K562 (cell line): Measurements from ENCODE around the gene ABLIM2. TPM values are rescaled to one million over a fixed set of nuclear protein-coding genes. Genes with fewer than 3 reads are reported as not detected.

Experiments used
- ATAC-seq: fragments of 200-7000 bp; cut with Tn5 transposase; 3 replicates; pipeline ENCODE4 v1.9.1; 2020; ENCODE audit warnings: moderate library complexity
- BruUV-seq: library from RNA; stranded (reverse); fragments of 400-500 nt; replicated peaks from 2 replicates; lab custom pipeline; 2021; lab: Mats Ljungman, UMichigan
- CTCF ChIA-PET: fragments of 300-600 bp; formaldehyde crosslinking; extraction: SDS; loops from one replicate; lab custom pipeline; 2021; ENCODE audit warnings: low intra/inter-chr PET ratio; lab: Yijun Ruan, JAX
- POLR2A ChIA-PET: fragments of 300-600, 350-650 bp; sonication (Branson Sonifier 250); formaldehyde crosslinking; extraction: SDS; loops from one replicate; lab custom pipeline; 2021; ENCODE audit warnings: antibody characterized with exemption, inconsistent platforms; lab: Yijun Ruan, JAX
- DNase-seq, 4 experiments: peaks; one replicate each; pipeline versions ENCODE4 v3.0.0 to v3.0.0-alpha.2; 2011 to 2018; ENCODE audit warnings: low spot score in 3 of 4, mixed read lengths in 3 of 4; ENCODE audit errors: extremely low read depth in 1 of 4
- FAIRE-seq: peaks from 2 replicates; lab custom pipeline; 2011; peaks lifted over from hg19 to GRCh38; lab: Jason Lieb, UNC
- H2AFZ ChIP-seq: 2 replicates; pipeline ENCODE4 v1.6.0; 2011; ENCODE audit warnings: low read depth, low read length, control low read depth, inconsistent platforms
- H3K27ac ChIP-seq: fragments of 200-600 bp; 3 replicates; pipeline ENCODE4 v1.8.0; 2011; ENCODE audit warnings: low read depth, mild to moderate bottlenecking, control low read depth, inconsistent platforms, low read length, moderate library complexity, mixed read lengths; ENCODE audit errors: extremely low read depth
- H3K27me3 ChIP-seq, 2 experiments: fragments of 300-600 bp in 1 of 2; 2 replicates in 1 of 2; 3 replicates in 1 of 2; pipeline versions ENCODE4 v1.6.0 to v1.8.0; 2011; ENCODE audit warnings: inconsistent platforms in 2 of 2, low read length in 2 of 2, mild to moderate bottlenecking in 1 of 2, mixed read lengths in 1 of 2, moderate library complexity in 1 of 2; ENCODE audit not compliant: control insufficient read depth in 2 of 2, insufficient read depth in 2 of 2
- H3K36me3 ChIP-seq: fragments of 300-600 bp; 3 replicates; pipeline ENCODE4 v1.8.0; 2011; ENCODE audit warnings: mild to moderate bottlenecking, low read length, inconsistent platforms; ENCODE audit not compliant: control insufficient read depth, insufficient read depth
- H3K4me1 ChIP-seq, 2 experiments: fragments of 200-600 bp in 1 of 2; replicated peaks in 1 of 2; 2 replicates in 1 of 2; 3 replicates in 1 of 2; pipeline versions ENCODE4 v1.5.1 to v1.8.0; 2011; ENCODE audit warnings: inconsistent platforms in 2 of 2, low read length in 2 of 2, mild to moderate bottlenecking in 1 of 2, mixed read lengths in 1 of 2, moderate library complexity in 1 of 2; ENCODE audit not compliant: control insufficient read depth in 2 of 2, insufficient read depth in 2 of 2
- H3K4me2 ChIP-seq: 2 replicates; pipeline ENCODE4 v1.6.1; 2011; ENCODE audit warnings: low read length, control low read depth, inconsistent platforms, mixed read lengths; ENCODE audit not compliant: insufficient read depth
- H3K4me3 ChIP-seq: fragments of 200-600 bp; sonication (generic), shearing (Covaris generic); 2 replicates; pipeline ENCODE4 v1.5.1; 2016; ENCODE audit warnings: control low read depth, inconsistent platforms
- H3K79me2 ChIP-seq: fragments of 200-600 bp; 3 replicates; pipeline ENCODE4 v1.8.0; 2011; ENCODE audit warnings: low read length, inconsistent platforms; ENCODE audit not compliant: control insufficient read depth, insufficient read depth
- H3K9ac ChIP-seq, 2 experiments: 2 replicates each; pipeline versions ENCODE4 v1.6.0 to v1.6.1; 2011; ENCODE audit warnings: low read depth in 2 of 2, low read length in 2 of 2, control low read depth in 1 of 2, inconsistent platforms in 1 of 2, mild to moderate bottlenecking in 1 of 2, mixed read lengths in 1 of 2; ENCODE audit not compliant: insufficient read depth in 1 of 2
- H3K9me1 ChIP-seq: one replicate; pipeline ENCODE4 v1.6.0; 2011; ENCODE audit warnings: inconsistent platforms, mild to moderate bottlenecking, low read length, moderate library complexity; ENCODE audit not compliant: control insufficient read depth, insufficient read depth
- H3K9me3 ChIP-seq: replicated peaks from 2 replicates; pipeline ENCODE4 v1.5.1; 2011; ENCODE audit warnings: low read depth, low read length, inconsistent platforms; ENCODE audit not compliant: control insufficient read depth, insufficient read depth
- H4K20me1 ChIP-seq: replicated peaks from 2 replicates; pipeline ENCODE4 v1.6.1; 2011; ENCODE audit warnings: low read length, inconsistent platforms, mixed read lengths; ENCODE audit not compliant: control insufficient read depth, insufficient read depth
- ARID1B ChIP-seq: fragments of 450-650 bp; IDR thresholded peaks from 2 replicates; pipeline ENCODE4 v1.6.1; 2016; ENCODE audit warnings: antibody characterized with exemption, mild to moderate bottlenecking, inconsistent platforms
- BRF2 ChIP-seq: IDR thresholded peaks from 3 replicates; pipeline ENCODE4 v1.6.1; 2011; ENCODE audit warnings: borderline replicate concordance, mild to moderate bottlenecking; ENCODE audit not compliant: insufficient read length, insufficient read depth
- FOXA1 ChIP-seq: fragments of 450-650 bp; IDR thresholded peaks from 2 replicates; pipeline ENCODE4 v1.6.1; 2016; ENCODE audit warnings: mild to moderate bottlenecking, borderline replicate concordance
- HNRNPK ChIP-seq: fragments of 200-400 bp; formaldehyde crosslinking; IDR thresholded peaks from one replicate; pipeline ENCODE4 v1.6.1; 2018; ENCODE audit warnings: mild to moderate bottlenecking, low read depth, low read length; ENCODE audit not compliant: poor library complexity, severe bottlenecking
- KHSRP ChIP-seq: fragments of 450-650 bp; IDR thresholded peaks from 2 replicates; pipeline ENCODE4 v1.6.1; 2017
- MIER1 ChIP-seq: fragments of 450-650 bp; IDR thresholded peaks from 2 replicates; pipeline ENCODE4 v1.6.1; 2016; ENCODE audit warnings: antibody characterized with exemption, mild to moderate bottlenecking, low read depth
- PML ChIP-seq: IDR thresholded peaks from 2 replicates; pipeline ENCODE4 v1.6.1; 2012; ENCODE audit warnings: low read length, inconsistent platforms
- POLR3G ChIP-seq: IDR thresholded peaks from 2 replicates; pipeline ENCODE4 v1.6.1; 2011; ENCODE audit not compliant: insufficient read length, insufficient replicate concordance; ENCODE audit errors: extremely low read depth
- PRDM10 ChIP-seq: fragments of 450-650 bp; IDR thresholded peaks from 2 replicates; pipeline ENCODE4 v1.6.1; 2018; ENCODE audit not compliant: partially characterized antibody
- RBM25 ChIP-seq: fragments of 200-400 bp; formaldehyde crosslinking; IDR thresholded peaks from 2 replicates; pipeline ENCODE4 v1.6.1; 2018; ENCODE audit warnings: low read length, low read depth, moderate library complexity; ENCODE audit not compliant: severe bottlenecking
- SAFB ChIP-seq: fragments of 200-400 bp; formaldehyde crosslinking; IDR thresholded peaks from 2 replicates; pipeline ENCODE4 v1.6.1; 2017; ENCODE audit warnings: low read depth, low read length, borderline replicate concordance
- SMARCA5 ChIP-seq: fragments of 450-650 bp; IDR thresholded peaks from 2 replicates; pipeline ENCODE4 v1.6.1; 2016
- SMC3 ChIP-seq: conservative IDR thresholded peaks from 2 replicates; pipeline ENCODE4 v1.6.1; 2011; ENCODE audit warnings: low read depth, low read length, improper control_type of control experiment; ENCODE audit not compliant: insufficient read depth
- TGIF2 ChIP-seq: sonication (generic); formaldehyde crosslinking; IDR thresholded peaks from 2 replicates; pipeline ENCODE4 v1.8.1; 2022; ENCODE audit warnings: mild to moderate bottlenecking, missing genetic modification reagents, moderate library complexity
- ZNF197 ChIP-seq: fragments of 200-800 bp; sonication (Bioruptor generic); IDR thresholded peaks from 2 replicates; pipeline ENCODE4 v1.6.1; 2016; ENCODE audit warnings: low read depth, missing genetic modification characterization, missing compliant biosample characterization
- ZNF354B ChIP-seq: fragments of 250-450 bp; sonication (Bioruptor Pico); IDR thresholded peaks from 2 replicates; pipeline ENCODE4 v1.4.0; 2020
- ZNF764 ChIP-seq: fragments of 250-450 bp; sonication (Bioruptor Pico); IDR thresholded peaks from 2 replicates; pipeline ENCODE4 v1.4.0; 2020; ENCODE audit warnings: low read depth, mild to moderate bottlenecking, moderate library complexity
- WGBS: fragments of 100-300 bp; shearing (Covaris generic); methylation state at CpG from one replicate; pipeline ENCODE4 v1.1.6; 2016; ENCODE audit warnings: low coverage, mixed read lengths; ENCODE audit not compliant: insufficient coverage; ENCODE audit errors: missing lambda C conversion rate; 5-methylcytosine and 5-hydroxymethylcytosine counted together
- in situ Hi-C: fragments of 300-500 bp; cut with MboI; formaldehyde crosslinking; loops from 4 replicates; pipeline ENCODE4 v1.15.0; 2018; ENCODE audit warnings: inconsistent platforms, mixed read lengths
- intact Hi-C: fragments of 100-400 bp; cut with micrococcal nuclease; formaldehyde crosslinking; loops from 2 replicates; pipeline ENCODE4 v1.14.2; 2022
- polyA plus RNA-seq, 8 experiments: library from polyadenylated mRNA; depleted of rRNA in 4 of 8; stranded (reverse) in 5 of 8; unstranded in 3 of 8; fragments of >200 nt; fragmentation: Nextera tagmentation in 2 of 8; fragmentation: Illumina TruSeq in 1 of 8; extraction: Ambion mirVana in 2 of 8; extraction: Trizol in 1 of 8; gene quantifications; 2 replicates each; pipeline versions ENCODE4 v1.2.1 to v1.2.3, GENCODE V29; 2011 to 2014; ENCODE audit warnings: inconsistent platforms in 1 of 8, missing spikeins in 1 of 8
- total RNA-seq, 7 experiments: library from RNA; depleted of rRNA in 6 of 7; stranded (reverse); fragments of >200 nt in 6 of 7; fragmentation: Illumina TruSeq in 2 of 7; extraction: Trizol in 2 of 7; gene quantifications; 2 replicates each; pipeline versions ENCODE4 v1.2.1 to v1.2.3, GENCODE V29; 2011 to 2021; ENCODE audit warnings: low replicate concordance in 1 of 7

Gene ABLIM2
- total and polyA plus RNA-seq, 9 of the 15 experiments (the other 6 are each of a cell fraction or from before 2014, with no cell fraction given), result not detected

GRCh38 chr4:7955393-7955792 is 203.2 kb downstream of the ABLIM2 start:
- Histone ChIP-seq H3K4me3 (no peak overlapping the region), H3K4me1 (no peaks in the 10 kb centered on the region), H3K4me2 (no peak overlapping the region), H3K9ac (no peak overlapping the region), H3K9me1 (no peaks in the 10 kb centered on the region), H3K79me2 (no peaks in the 10 kb centered on the region), H2AFZ (no peak overlapping the region), H3K36me3 (no peaks in the 10 kb centered on the region), H3K27ac (no peak overlapping the region), H3K9me3 (no peaks in the 10 kb centered on the region), H4K20me1 (0 out of 2 replicates have a peak, but pooled peaks cover 6% of the 10 kb centered on the region), H3K27me3 (peaks cover 8 to 28% of the 10 kb centered on the region in 2 experiments; a peak in 4 of 5 replicates)
- DNase-seq, result no peak
- ChIA-PET CTCF (no interaction called here), POLR2A (interaction anchor here (0.6 kb wide), 1 partner anchor 21 kb away, joined by 4 read pairs; no protein-coding TSS in a partner anchor)
- BruUV-seq, result no TSS peak
- no peak for TF ChIP-seq RBM25
- TF ChIP-seq PRDM10, result no peak
- no peak for TF ChIP-seq MIER1
- TF ChIP-seq FOXA1, result no peak
- TF ChIP-seq ZNF354B, result no peak
- no peak for TF ChIP-seq KHSRP
- TF ChIP-seq HNRNPK, result no peak
- no peak for TF ChIP-seq SMC3
- TF ChIP-seq SAFB, result no peak
- no peak for TF ChIP-seq ARID1B
- TF ChIP-seq TGIF2 (CRISPR knock-in tag), result no peak
- no peak for TF ChIP-seq ZNF764
- no peak for TF ChIP-seq SMARCA5
- no peak for TF ChIP-seq ZNF197 (CRISPR knock-in tag)
- no peak for TF ChIP-seq POLR3G
- no peak for TF ChIP-seq PML
- TF ChIP-seq BRF2, result no peak
- intact Hi-C loops, result no loop called here
- in situ Hi-C loops, result no loop called here
- 0% methylated on average over 4 of the region's 4 CpGs for WGBS
- ATAC-seq, result no peak
- FAIRE-seq, result no peak
